ENCODE data around the gene TWNK. TPM values are rescaled to one million over a fixed set of nuclear protein-coding genes. Genes with fewer than 3 reads are reported as not detected.
A peak's percentile ranks its signal among the peaks of the same experiment; 100 is the strongest.

Gene TWNK
- total and polyA plus RNA-seq, 10 of the 15 experiments (the other 5 are each of a cell fraction or from before 2014, with no cell fraction given) = 13.6 to 32.8 (median 18.0) TPM

DNA sequence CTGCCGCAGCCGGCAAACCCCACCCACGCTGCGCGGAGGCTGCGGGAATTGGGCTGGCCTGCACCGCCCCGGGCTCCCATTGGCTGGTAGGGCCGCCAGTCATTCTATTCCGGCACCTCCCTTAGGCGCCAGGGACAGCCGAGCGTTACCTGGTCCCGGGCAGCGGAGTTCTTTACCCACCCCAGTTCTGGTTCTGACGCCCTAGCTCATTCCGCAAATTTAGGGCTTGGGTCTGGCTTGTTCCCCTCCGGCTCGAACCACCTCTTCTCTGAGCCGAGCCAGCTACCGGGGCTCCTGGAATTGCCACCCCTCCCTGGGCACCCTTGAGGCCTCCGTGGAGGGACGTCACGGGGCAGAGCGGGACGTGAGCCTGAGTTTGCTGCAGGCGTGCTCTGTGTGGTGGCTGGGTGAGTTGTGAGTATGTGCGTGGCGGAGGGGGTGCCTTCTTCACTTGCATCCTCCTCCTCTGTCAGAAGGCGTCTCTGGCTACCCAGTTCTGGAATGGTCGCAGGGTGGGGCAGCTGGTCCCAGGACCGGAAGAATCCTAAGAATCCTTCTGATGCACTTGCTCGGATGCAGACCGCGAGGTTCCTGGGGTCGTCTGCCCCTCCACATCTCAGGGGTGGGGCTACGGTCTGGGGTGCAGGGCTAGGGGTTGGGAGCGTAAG lies 43.9 kb downstream of the TWNK start, which contains the start of the genes PDZD7 and SFXN3:
Gene PDZD7 (minus strand): TSS at position 2 of the 668 bp plus-strand sequence. CDS start 910 bp downstream, outside the sequence.
Gene SFXN3 (plus strand): TSS at position 107 of the 668 bp plus-strand sequence. CDS start 3,461 bp downstream, outside the sequence.
- Histone ChIP-seq H3K4me3 (peak within 1 kb of the TSS; percentile 64), H3K9me3 (replicated peaks; ENCODE audit: control insufficient read depth, insufficient read depth, low read length) (no peaks in the 10 kb centered on the region), H3K79me2 (ENCODE audit: control insufficient read depth, insufficient read depth, low read length) (no peaks in the 10 kb centered on the region), H3K27me3 (replicated peaks in 1 of 2; ENCODE audit: control insufficient read depth in 2 of 2, insufficient read depth in 2 of 2, low read length in 1 of 2) (peaks cover 5 to 9% of the 10 kb centered on the region in 2 experiments), H2AFZ (ENCODE audit: control insufficient read depth, low read depth, low read length) (peak within 1 kb of the TSS; percentile 91), H3K36me3 (ENCODE audit: control insufficient read depth in 2 of 2, insufficient read depth in 2 of 2, low read length in 1 of 2) (no peaks in the 10 kb centered on the region), H3K4me1 (ENCODE audit: control insufficient read depth, insufficient read depth, low read length) (peaks cover 21% of the 10 kb centered on the region), H3K9ac (ENCODE audit: control insufficient read depth, insufficient read depth, low read length) (peak within 1 kb of the TSS; percentile 22; the same call in 1 of the 2 replicates), H3K4me2 (ENCODE audit: control insufficient read depth, insufficient read depth) (peak within 1 kb of the TSS; percentile 95), H4K20me1 (ENCODE audit: control insufficient read depth, insufficient read depth) (no peaks in the 10 kb centered on the region), H3K27ac (ENCODE audit: control insufficient read depth, insufficient read depth) (no peak within 1 kb of the TSS)
- no TSS peak for BruUV-seq (replicated peaks)
- ATAC-seq (peak; percentile 96), DNase-seq (ENCODE audit: low read depth, low spot score) (peak; percentile 48), FAIRE-seq (peak; percentile 44)
- ChIA-PET RAD21 (ENCODE audit: unreplicated experiment) (interaction anchor here (1.0 to 2.3 kb wide), 8 partner anchors 10 to 64 kb away, joined by 3 to 13 read pairs (median 4); no protein-coding TSS in a partner anchor), POLR2A (interaction anchor here (0.6 to 1.7 kb wide), 7 partner anchors 12 to 557 kb away, joined by 3 to 8 read pairs (median 3); partner anchors contain the start of genes DPCD, KAZALD1 and POLL), SMC1A (ENCODE audit: uncharacterized antibody, unreplicated experiment) (interaction anchor here (0.5 to 4.3 kb wide), 6 partner anchors 11 to 540 kb away, joined by 3 to 24 read pairs (median 3); no protein-coding TSS in a partner anchor), CTCF (interaction anchor here (0.5 to 6.5 kb wide), 15 partner anchors 8 to 123 kb away, joined by 3 to 86 read pairs (median 5); partner anchors contain the start of genes KAZALD1 and LZTS2)
- in situ Hi-C loops (cut with MboI) (no loop called here), intact Hi-C loops (cut with micrococcal nuclease; ENCODE audit: unreplicated experiment) (loop anchor here (5.0 kb wide), 1 partner anchor 36 kb away; no protein-coding TSS in a partner anchor)
- 2% methylated on average over 37 of the region's 38 CpGs for WGBS (ENCODE audit: insufficient coverage, insufficient replicate concordance, low lambda C conversion rate, missing lambda C conversion rate)
- TF ChIP-seq NFYA (IDR thresholded peaks at IDR 0.05; ENCODE audit: borderline replicate concordance, low read depth, low read length) (peak; percentile 51; the same call in 1 of the 2 replicates), EGR1 (IDR thresholded peaks at IDR 0.05; ENCODE audit: borderline replicate concordance in 1 of 2, low read depth in 2 of 2, low read length in 2 of 2) (peak in 1 of 2 experiments; percentile 76; a peak in 2 of 3 replicates), CREB1 (IDR thresholded peaks at IDR 0.05; ENCODE audit: low read depth) (peak; percentile 53; the same call in 1 of the 2 replicates), CHD4 (IDR thresholded peaks at IDR 0.05) (no peak), LARP7 (IDR thresholded peaks at IDR 0.05) (0 out of 2 replicates have a peak, but pooled peaks have one; percentile 32), SP1 (IDR thresholded peaks at IDR 0.05; ENCODE audit: low read depth, low read length) (peak; percentile 97), CEBPB (IDR thresholded peaks at IDR 0.05; ENCODE audit: borderline replicate concordance in 1 of 2, low read depth in 2 of 2, low read length in 2 of 2) (no peak), SMAD1 (IDR thresholded peaks at IDR 0.05; ENCODE audit: low read depth, partially characterized antibody) (no peak)
- TF ChIP-seq, protein P1, sequence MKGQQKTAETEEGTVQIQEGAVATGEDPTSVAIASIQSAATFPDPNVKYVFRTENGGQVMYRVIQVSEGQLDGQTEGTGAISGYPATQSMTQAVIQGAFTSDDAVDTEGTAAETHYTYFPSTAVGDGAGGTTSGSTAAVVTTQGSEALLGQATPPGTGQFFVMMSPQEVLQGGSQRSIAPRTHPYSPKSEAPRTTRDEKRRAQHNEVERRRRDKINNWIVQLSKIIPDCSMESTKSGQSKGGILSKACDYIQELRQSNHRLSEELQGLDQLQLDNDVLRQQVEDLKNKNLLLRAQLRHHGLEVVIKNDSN (IDR thresholded peaks at IDR 0.05; ENCODE audit: borderline replicate concordance, extremely low read length, insufficient read depth, low read depth, low read length) = no peak
- TF ChIP-seq, protein P2, sequence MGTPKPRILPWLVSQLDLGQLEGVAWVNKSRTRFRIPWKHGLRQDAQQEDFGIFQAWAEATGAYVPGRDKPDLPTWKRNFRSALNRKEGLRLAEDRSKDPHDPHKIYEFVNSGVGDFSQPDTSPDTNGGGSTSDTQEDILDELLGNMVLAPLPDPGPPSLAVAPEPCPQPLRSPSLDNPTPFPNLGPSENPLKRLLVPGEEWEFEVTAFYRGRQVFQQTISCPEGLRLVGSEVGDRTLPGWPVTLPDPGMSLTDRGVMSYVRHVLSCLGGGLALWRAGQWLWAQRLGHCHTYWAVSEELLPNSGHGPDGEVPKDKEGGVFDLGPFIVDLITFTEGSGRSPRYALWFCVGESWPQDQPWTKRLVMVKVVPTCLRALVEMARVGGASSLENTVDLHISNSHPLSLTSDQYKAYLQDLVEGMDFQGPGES (IDR thresholded peaks at IDR 0.05) = peak; percentile 83
- TF ChIP-seq, protein P3, sequence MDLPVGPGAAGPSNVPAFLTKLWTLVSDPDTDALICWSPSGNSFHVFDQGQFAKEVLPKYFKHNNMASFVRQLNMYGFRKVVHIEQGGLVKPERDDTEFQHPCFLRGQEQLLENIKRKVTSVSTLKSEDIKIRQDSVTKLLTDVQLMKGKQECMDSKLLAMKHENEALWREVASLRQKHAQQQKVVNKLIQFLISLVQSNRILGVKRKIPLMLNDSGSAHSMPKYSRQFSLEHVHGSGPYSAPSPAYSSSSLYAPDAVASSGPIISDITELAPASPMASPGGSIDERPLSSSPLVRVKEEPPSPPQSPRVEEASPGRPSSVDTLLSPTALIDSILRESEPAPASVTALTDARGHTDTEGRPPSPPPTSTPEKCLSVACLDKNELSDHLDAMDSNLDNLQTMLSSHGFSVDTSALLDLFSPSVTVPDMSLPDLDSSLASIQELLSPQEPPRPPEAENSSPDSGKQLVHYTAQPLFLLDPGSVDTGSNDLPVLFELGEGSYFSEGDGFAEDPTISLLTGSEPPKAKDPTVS (IDR thresholded peaks at IDR 0.05; ENCODE audit: low read depth, low read length) = no peak
- TF ChIP-seq, protein P4, sequence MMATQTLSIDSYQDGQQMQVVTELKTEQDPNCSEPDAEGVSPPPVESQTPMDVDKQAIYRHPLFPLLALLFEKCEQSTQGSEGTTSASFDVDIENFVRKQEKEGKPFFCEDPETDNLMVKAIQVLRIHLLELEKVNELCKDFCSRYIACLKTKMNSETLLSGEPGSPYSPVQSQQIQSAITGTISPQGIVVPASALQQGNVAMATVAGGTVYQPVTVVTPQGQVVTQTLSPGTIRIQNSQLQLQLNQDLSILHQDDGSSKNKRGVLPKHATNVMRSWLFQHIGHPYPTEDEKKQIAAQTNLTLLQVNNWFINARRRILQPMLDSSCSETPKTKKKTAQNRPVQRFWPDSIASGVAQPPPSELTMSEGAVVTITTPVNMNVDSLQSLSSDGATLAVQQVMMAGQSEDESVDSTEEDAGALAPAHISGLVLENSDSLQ (IDR thresholded peaks at IDR 0.05) = peak; percentile 99
- TF ChIP-seq, protein P5, sequence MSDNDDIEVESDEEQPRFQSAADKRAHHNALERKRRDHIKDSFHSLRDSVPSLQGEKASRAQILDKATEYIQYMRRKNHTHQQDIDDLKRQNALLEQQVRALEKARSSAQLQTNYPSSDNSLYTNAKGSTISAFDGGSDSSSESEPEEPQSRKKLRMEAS (IDR thresholded peaks at IDR 0.05; ENCODE audit: low read depth, low read length) = no peak
- TF ChIP-seq, protein P6, sequence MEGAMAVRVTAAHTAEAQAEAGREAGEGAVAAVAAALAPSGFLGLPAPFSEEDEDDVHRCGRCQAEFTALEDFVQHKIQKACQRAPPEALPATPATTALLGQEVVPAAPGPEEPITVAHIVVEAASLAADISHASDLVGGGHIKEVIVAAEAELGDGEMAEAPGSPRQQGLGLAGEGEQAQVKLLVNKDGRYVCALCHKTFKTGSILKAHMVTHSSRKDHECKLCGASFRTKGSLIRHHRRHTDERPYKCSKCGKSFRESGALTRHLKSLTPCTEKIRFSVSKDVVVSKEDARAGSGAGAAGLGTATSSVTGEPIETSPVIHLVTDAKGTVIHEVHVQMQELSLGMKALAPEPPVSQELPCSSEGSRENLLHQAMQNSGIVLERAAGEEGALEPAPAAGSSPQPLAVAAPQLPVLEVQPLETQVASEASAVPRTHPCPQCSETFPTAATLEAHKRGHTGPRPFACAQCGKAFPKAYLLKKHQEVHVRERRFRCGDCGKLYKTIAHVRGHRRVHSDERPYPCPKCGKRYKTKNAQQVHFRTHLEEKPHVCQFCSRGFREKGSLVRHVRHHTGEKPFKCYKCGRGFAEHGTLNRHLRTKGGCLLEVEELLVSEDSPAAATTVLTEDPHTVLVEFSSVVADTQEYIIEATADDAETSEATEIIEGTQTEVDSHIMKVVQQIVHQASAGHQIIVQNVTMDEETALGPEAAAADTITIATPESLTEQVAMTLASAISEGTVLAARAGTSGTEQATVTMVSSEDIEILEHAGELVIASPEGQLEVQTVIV (IDR thresholded peaks at IDR 0.05; ENCODE audit: borderline replicate concordance, partially characterized antibody) = no peak
